Subcutaneous adipose tissue (tissue), 4 donors: Measurements from ENCODE around the gene PTPRC. TPM values are rescaled to one million over a fixed set of nuclear protein-coding genes. Genes with fewer than 3 reads are reported as not detected.

Experiments
- CTCF ChIP-seq: fragments of 450-650 bp; IDR thresholded peaks from one replicate; pipeline ENCODE4 v1.5.1; 2016; ENCODE audit warnings: low read depth, mild to moderate bottlenecking, control low read depth, antibody characterized with exemption, moderate library complexity
- total RNA-seq, 4 donors: library from RNA; depleted of rRNA; stranded (reverse); fragments of >200 nt; gene quantifications; one replicate each; pipeline ENCODE4 v1.1.0, GENCODE V29; 2016

The PTPRC gene
- total RNA-seq, 4 donors from 2014 or later, result 18.6 to 167 (median 59.8) TPM

- TF ChIP-seq CTCF, result no peak
Observed at GRCh38 chr1:198681831-198682759, 43.3 kb downstream of the PTPRC start.

- no peak for TF ChIP-seq CTCF
Observed at GRCh38 chr1:198682850-198683249, 44.0 kb downstream of the PTPRC start.

- no peak for TF ChIP-seq CTCF
Observed at GRCh38 chr1:198683449-198683848, 44.6 kb downstream of the PTPRC start.

- TF ChIP-seq CTCF, result no peak
Observed at GRCh38 chr1:198686069-198686728, 47.4 kb downstream of the PTPRC start.

- TF ChIP-seq CTCF, result no peak
Observed at GRCh38 chr1:198687429-198687828, 48.6 kb downstream of the PTPRC start.

GRCh38 chr1:198691063-198691462 is 52.2 kb downstream of the PTPRC start:
- TF ChIP-seq CTCF, result no peak

- TF ChIP-seq CTCF, result no peak
Observed at GRCh38 chr1:198693321-198693720, 54.5 kb downstream of the PTPRC start.
